Transverse colon (tissue), 4 donors: ENCODE results near the gene EYA2. TPM values are rescaled to one million over a fixed set of nuclear protein-coding genes. Genes with fewer than 3 reads are reported as not detected.

Source experiments
- DNase-seq: peaks from one replicate; pipeline ENCODE4 v3.0.0-alpha.2; 2019
- H3K27ac ChIP-seq, 4 donors: fragments of 200-600 bp; sonication (generic); 2 replicates each; pipeline ENCODE4 v1.5.1; 2016 to 2018; ENCODE audit warnings: inconsistent platforms in 4 of 4
- H3K27me3 ChIP-seq: fragments of 200-600 bp; sonication (generic); 2 replicates; pipeline ENCODE4 v1.5.1; 2017; ENCODE audit warnings: inconsistent platforms
- H3K36me3 ChIP-seq, 4 donors: fragments of 200-600 bp; sonication (generic); 2 replicates each; pipeline ENCODE4 v1.5.1; 2017 to 2019; ENCODE audit warnings: inconsistent platforms in 4 of 4
- H3K4me1 ChIP-seq, 4 donors: fragments of 200-600 bp; sonication (generic); 2 replicates each; pipeline ENCODE4 v1.5.1; 2017 to 2020; ENCODE audit warnings: inconsistent platforms in 4 of 4
- H3K4me3 ChIP-seq, 4 donors: fragments of 200-600 bp; sonication (generic); 1 replicate in 1 of 4; 2 replicates in 3 of 4; pipeline versions ENCODE4 v1.5.1 to v1.6.1; 2017 to 2019; ENCODE audit warnings: inconsistent platforms in 4 of 4
- H3K9me3 ChIP-seq, 2 donors: fragments of 200-600 bp; sonication (generic); 2 replicates each; pipeline ENCODE4 v1.5.1; 2017 to 2019; ENCODE audit warnings: inconsistent platforms in 2 of 2
- EP300 ChIP-seq: sonication (generic); formaldehyde crosslinking; IDR thresholded peaks from one replicate; pipeline ENCODE4 v1.6.1; 2017; ENCODE audit warnings: antibody characterized with exemption, low read depth
- POLR2A ChIP-seq: fragments of 450-650 bp; IDR thresholded peaks from one replicate; pipeline ENCODE4 v1.6.1; 2016; ENCODE audit warnings: antibody characterized with exemption, mild to moderate bottlenecking, moderate library complexity
- POLR2AphosphoS5 ChIP-seq, 3 donors: sonication (generic); formaldehyde crosslinking; IDR thresholded peaks; one replicate each; pipeline ENCODE4 v1.6.1; 2016; ENCODE audit warnings: antibody characterized with exemption in 3 of 3
- WGBS, 2 donors: methylation state at CpG; one replicate each; pipeline ENCODE4 v1.1.5; 2018; ENCODE audit warnings: low coverage in 1 of 2; 5-methylcytosine and 5-hydroxymethylcytosine counted together
- in situ Hi-C, 4 donors: fragments of 200-750 bp; cut with MboI; loops; one replicate each; pipeline versions ENCODE4 v1.15.0 to v1.15.1; 2017; ENCODE audit warnings: low sequenced_read_pairs in 3 of 4, low pct_ligation_motif_present in 1 of 4, low pct_unique_long_range_greater_than_20kb in 1 of 4
- intact Hi-C: fragments of 100-400 bp; cut with DNase I; formaldehyde crosslinking; loops from one replicate; pipeline ENCODE4 v1.15.1; 2023; ENCODE audit warnings: low total_unique reads
- total RNA-seq, 4 donors: library from RNA; depleted of rRNA; stranded (reverse); fragments of >200 nt; gene quantifications; one replicate each; pipeline ENCODE4 v1.1.0, GENCODE V29; 2016
- TF ChIP-seq, protein P1 (sequence below), 5 experiments: fragments of 200-600 bp in 3 of 5; fragments of 450-650 bp in 2 of 5; sonication (generic) in 3 of 5; IDR thresholded peaks; 1 replicate in 2 of 5; 2 replicates in 3 of 5; pipeline ENCODE4 v1.5.1; 2016 to 2017; ENCODE audit warnings: antibody characterized with exemption in 5 of 5, inconsistent platforms in 3 of 5, mild to moderate bottlenecking in 2 of 5, moderate library complexity in 1 of 5

The EYA2 gene
- total RNA-seq, 4 donors from 2014 or later, result 4.5 to 17.5 (median 10.9) TPM

DNA sequence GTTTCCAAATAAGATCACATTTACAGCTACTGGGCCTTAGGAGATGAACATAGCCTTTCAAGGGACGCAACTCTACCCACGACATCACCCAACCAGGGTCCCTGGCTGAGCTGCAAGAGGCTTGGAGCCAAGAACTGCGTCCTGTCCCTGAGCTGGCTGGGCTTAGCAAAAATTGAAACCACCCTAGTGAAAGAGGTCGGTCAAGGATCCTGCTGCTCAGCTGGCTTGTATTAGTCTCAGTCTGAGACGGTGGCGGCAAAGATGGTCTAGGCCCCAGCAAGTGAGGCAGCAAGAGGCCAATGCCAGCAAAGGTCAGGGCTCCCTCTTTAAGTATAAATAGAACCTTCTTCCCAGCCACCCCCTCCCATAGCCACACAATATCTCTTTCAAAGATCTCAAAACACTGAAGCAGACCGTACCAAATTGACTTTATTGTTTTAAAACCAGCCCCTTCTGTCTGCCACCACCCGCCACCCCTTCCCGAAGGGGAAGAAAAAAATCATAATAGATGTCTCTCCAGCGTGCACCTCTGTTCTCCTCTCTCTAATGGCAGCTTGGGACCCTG lies 140.5 kb downstream of the EYA2 start:
- Histone ChIP-seq H3K4me1 (peaks cover 0 to 2% (median 0%) of the 10 kb centered on the region in 4 donors), H3K4me3 (no peak overlapping the region), H3K36me3 (no peaks in the 10 kb centered on the region), H3K27ac (no peak overlapping the region), H3K9me3 (no peaks in the 10 kb centered on the region), H3K27me3 (no peaks in the 10 kb centered on the region)
- 60 to 86% methylated on average over 1 to 10 of the region's 10 CpGs for WGBS, 2 donors
- no peak for DNase-seq
- intact Hi-C loops (no loop called here), in situ Hi-C loops (no loop called here)
- TF ChIP-seq POLR2A (no peak), EP300 (no peak), POLR2AphosphoS5 (IDR thresholded peaks at IDR 0.05) (no peak)
- TF ChIP-seq, protein P1, sequence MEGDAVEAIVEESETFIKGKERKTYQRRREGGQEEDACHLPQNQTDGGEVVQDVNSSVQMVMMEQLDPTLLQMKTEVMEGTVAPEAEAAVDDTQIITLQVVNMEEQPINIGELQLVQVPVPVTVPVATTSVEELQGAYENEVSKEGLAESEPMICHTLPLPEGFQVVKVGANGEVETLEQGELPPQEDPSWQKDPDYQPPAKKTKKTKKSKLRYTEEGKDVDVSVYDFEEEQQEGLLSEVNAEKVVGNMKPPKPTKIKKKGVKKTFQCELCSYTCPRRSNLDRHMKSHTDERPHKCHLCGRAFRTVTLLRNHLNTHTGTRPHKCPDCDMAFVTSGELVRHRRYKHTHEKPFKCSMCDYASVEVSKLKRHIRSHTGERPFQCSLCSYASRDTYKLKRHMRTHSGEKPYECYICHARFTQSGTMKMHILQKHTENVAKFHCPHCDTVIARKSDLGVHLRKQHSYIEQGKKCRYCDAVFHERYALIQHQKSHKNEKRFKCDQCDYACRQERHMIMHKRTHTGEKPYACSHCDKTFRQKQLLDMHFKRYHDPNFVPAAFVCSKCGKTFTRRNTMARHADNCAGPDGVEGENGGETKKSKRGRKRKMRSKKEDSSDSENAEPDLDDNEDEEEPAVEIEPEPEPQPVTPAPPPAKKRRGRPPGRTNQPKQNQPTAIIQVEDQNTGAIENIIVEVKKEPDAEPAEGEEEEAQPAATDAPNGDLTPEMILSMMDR (IDR thresholded peaks at IDR 0.05), result no peak

DNA sequence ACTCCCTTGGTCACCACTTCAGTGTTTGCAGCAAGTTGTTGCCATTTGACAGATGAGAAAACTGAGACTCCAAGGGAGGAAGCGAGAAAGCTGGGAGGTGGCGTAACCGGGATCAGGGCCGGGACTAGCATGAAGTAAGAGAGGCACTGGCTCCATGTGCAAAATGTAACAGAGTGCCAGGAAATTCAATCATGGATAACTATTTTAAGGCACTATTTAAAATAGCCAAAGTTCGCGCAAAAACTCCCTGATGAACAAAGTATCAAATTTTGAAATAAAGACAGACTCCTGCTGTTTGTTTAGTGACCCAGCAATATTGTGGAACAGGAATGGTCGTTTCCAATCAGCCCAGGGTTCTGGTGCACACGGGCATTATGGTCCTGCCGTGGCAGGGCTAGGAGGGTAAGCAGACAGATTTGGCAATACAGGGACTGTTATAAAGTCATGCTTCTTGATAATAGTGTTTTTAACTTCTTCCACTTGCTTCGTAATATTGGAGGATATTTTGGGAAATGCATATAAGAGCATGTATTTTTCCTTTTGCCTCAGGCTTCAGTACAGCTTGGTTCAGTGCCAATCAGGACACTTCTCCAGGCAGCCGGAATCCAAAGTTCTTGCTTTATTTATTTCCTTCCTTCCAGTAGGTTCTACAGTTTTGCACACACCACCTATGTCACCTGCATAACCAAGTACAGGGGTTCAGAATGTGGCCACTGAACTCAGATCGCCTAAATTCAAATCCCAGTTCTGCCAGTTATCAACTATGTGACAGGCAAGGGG lies 141.6 kb downstream of the EYA2 start:
- DNase-seq, result no peak
- no peak overlapping the region for H3K27ac ChIP-seq
- TF ChIP-seq POLR2A (no peak), POLR2AphosphoS5 (IDR thresholded peaks at IDR 0.05) (no peak), EP300 (no peak)
- TF ChIP-seq, protein P1 (IDR thresholded peaks at IDR 0.05), result no peak
- H3K36me3 ChIP-seq, result no peaks in the 10 kb centered on the region
- intact Hi-C loops, result no loop called here
- H3K9me3 ChIP-seq, result no peaks in the 10 kb centered on the region
- 78 to 81% methylated on average over 11 to 12 of the region's 12 CpGs for WGBS, 2 donors
- no peaks in the 10 kb centered on the region for H3K4me1 ChIP-seq
- in situ Hi-C loops, result no loop called here
- H3K27me3 ChIP-seq, result no peaks in the 10 kb centered on the region
- no peak overlapping the region for H3K4me3 ChIP-seq

DNA sequence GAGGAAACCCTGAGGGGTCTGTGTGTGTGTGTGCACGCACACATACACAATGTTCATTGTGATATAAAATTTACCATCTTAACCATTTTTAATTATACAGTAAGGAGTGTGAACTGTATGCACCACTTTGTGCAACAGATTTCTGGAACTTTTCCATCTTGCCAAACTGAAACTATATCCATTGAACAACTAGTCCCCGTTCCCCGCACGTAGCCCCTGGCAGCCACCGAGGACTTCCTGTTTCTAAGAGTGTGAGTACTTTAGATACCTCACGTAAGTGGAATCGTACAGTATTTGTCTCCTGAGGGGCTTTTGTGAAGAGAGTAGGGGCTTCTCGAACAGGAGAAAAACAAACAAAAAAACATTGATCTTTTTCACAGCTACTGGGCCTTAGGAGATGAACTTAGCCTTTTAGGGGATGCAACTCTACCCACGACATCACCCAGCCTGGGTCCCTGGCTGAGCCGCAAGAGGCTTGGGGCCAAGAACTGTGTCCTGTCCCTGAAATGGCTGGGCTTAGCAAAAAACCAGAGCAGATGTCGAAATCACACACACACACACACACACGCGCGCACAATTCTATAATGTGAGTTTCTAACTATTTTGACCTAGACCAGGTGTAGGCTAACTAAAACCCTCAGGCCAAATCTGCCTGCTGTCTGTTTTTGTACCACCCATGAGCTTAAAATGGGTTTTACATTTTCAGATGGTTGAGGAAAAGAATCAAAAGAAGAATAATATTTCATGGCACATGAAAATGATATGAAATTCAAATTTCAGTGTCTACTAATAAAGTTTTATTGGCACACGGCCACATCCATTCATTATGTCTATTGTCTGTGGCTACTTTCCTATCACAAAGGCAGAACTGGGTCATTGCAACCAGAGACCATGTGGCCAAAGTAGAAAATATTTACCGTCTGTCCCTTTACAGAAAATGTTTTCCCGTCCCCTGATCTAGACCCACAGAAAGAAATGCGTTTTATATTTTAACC lies 144.2 kb downstream of the EYA2 start:
- H3K27me3 ChIP-seq, result no peaks in the 10 kb centered on the region
- H3K9me3 ChIP-seq, result no peaks in the 10 kb centered on the region
- WGBS, 2 donors, result 71 to 83% methylated on average over 16 to 18 of the region's 18 CpGs
- intact Hi-C loops (no loop called here), in situ Hi-C loops (no loop called here)
- TF ChIP-seq, protein P1 (IDR thresholded peaks at IDR 0.05), result no peak
- TF ChIP-seq POLR2A, result no peak
- H3K27ac ChIP-seq, result no peak overlapping the region
- no peaks in the 10 kb centered on the region for H3K4me1 ChIP-seq
- DNase-seq, result no peak
- no peaks in the 10 kb centered on the region for H3K36me3 ChIP-seq
- H3K4me3 ChIP-seq, result no peak overlapping the region
